Caki2 (cell line): ENCODE results near the gene SERBP1. TPM values are rescaled to one million over a fixed set of nuclear protein-coding genes. Genes with fewer than 3 reads are reported as not detected.
A peak's percentile ranks its signal among the peaks of the same experiment; 100 is the strongest.
"Not testable (repeated sequence)": the region's sequence is repeated elsewhere in the genome, so short reads cannot be mapped to it uniquely, and the experiment has no call there.

Source experiments
- DNase-seq: peaks from one replicate; pipeline ENCODE4 v3.0.0-alpha.2; 2015; ENCODE audit warnings: low read depth
- in situ Hi-C: cut with HindIII; loops from 2 replicates; pipeline ENCODE4 v1.10.0; 2016; ENCODE audit warnings: low sequenced_read_pairs, low pct_unique_long_range_greater_than_20kb, mixed read lengths
- total RNA-seq: library from RNA; depleted of rRNA; stranded (reverse); fragments of >200 nt; shearing (Covaris generic); gene quantifications from 2 replicates; pipeline ENCODE4 v1.2.3, GENCODE V29; 2014; ENCODE audit warnings: low replicate concordance

SERBP1 gene
- total RNA-seq, 1 experiment from 2014 or later = 196 TPM

DNA sequence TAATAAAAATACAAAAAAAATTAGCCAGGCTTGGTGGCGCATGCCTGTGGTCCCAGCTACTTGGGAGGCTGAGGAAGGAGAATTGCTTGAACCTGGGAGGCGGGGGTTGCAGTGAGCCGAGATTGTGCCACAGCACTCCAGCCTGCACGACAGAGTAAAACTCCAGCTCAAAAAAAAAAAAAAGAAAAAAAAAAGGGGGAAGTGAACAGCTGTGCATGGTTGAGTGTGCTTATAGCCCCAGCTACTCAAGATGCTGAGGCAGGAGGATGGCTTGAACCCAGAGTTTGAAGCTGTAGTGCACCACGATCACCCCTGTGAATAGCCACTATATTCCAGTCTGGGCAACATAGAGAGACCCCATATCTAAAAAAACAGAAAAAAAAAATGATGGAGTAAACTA lies 15.8 kb upstream of the SERBP1 start:
- DNase-seq, in situ Hi-C loops: not testable (repeated sequence)

DNA sequence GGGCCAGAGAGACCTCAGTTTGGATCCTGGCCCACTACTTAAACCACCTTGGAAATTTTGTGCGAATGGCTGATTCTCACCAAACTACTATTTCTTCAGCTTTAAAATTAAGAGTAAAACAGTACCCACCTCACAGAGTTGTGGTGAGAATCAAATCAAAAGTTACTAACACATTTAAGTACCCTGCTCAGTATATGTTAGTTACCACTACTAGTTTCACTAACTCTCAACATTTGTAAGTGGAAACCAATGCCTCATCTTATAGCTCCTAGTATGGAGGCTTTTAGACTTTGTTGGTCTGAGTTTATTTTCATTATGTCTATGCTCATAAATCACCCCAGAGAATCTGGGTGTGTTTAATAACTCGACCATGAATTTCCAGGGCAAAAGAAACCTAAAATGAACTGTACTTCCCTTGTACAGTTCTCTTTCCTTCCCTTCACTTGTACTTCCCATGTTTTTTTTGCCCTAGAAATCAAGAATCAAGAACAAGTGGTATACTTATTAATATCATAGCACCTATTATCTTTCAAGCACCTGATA lies 11.6 kb upstream of the SERBP1 start:
- in situ Hi-C loops = no loop called here

DNA sequence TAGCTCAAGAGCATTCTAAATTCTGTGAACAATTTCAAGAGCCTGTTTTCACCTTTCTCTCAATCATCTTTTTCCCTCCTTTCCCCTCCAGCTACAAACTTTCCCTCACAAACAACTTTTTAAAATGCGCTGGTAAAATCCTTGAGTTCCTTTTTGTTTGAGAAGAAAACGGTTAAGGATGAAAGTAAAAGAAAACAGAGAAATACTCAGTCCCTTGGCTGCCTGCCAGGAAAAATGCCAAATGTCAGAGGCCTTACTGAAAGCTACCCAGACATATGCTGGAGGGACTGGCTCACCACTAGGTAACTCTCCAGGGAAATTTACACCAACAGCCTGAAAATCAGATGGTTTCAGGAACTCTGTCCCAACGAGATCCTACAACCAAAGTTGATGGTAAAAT lies 11.0 kb upstream of the SERBP1 start:
- in situ Hi-C loops = no loop called here
- DNase-seq = peak; percentile 19

More for the DNA sequence above, 11.6 kb upstream of the SERBP1 start:
- no peak for DNase-seq

DNA sequence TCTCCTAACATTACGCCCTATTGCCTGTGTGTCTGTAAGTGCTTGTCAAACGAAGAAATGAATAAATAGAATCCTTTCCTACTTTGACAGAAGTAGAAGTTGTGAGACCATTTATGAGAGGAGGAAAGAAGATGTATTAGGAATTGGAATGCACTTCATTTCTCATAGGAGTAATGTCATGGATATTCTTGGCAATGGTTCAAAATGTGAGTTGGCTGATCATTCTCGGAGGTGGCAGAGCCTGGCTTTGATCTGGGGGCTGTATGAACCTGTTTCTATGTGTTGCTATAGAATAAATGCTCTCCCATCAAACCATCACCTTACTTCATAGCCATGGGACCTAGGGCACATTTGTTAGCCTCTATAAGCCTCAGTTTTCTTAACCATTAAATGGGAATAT lies 10.1 kb upstream of the SERBP1 start:
- in situ Hi-C loops = no loop called here

DNA sequence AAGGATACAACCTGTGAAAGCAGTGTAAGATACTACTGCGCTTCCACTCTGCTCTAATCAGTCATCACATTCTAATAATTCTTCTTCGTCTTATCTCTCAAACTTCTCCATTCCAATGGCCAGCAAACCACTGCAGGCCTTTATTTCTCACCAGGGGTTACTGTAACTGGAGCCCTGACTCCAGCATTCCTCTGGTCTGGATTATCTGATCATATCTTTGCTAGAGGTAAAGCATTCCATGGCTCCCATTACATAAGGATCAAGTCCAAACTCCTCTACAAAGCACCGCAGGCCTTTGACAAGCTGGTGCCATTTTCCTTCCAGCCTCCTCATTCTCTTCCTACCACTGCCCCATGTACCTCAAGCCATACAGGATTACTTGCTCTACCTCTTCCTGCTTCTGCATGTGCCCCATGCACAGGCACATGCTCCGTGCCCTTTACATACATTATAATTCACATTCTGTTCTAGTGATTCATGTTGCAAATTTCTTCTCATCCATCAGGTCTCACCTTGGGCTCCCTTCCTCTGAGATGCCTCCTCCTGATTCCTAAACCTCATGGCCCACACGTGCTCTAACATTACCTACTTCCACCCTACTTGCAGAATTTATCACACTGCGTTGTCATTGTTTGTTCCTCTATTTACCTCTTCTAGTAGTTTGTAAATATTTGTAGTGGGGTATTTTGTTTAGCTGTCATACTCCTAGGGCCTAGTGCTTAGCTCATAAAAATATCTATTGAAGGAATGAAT lies 9.3 kb upstream of the SERBP1 start:
- no peak for DNase-seq
- in situ Hi-C loops = no loop called here

More for the DNA sequence above, 10.1 kb upstream of the SERBP1 start:
- DNase-seq = no peak

DNA sequence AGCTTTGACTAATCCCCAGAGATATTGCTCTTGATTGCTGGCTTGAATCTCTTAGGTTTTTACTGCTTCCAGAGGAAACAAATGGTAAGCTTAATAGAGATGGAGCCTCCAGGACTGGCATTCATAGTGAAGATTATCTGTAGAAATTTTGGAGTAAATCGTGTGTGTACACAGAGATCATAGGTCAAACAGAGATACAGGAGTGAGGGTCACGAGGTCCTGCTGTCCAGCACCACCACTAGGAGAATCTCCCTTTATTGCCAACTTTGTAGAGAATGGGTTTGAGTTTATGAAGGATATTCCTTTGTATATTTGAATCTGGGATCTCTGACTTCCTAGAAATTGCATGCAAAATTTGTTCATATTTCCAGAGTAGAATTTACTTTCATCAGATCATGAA lies 7.8 kb upstream of the SERBP1 start:
- no peak for DNase-seq
- in situ Hi-C loops = no loop called here

DNA sequence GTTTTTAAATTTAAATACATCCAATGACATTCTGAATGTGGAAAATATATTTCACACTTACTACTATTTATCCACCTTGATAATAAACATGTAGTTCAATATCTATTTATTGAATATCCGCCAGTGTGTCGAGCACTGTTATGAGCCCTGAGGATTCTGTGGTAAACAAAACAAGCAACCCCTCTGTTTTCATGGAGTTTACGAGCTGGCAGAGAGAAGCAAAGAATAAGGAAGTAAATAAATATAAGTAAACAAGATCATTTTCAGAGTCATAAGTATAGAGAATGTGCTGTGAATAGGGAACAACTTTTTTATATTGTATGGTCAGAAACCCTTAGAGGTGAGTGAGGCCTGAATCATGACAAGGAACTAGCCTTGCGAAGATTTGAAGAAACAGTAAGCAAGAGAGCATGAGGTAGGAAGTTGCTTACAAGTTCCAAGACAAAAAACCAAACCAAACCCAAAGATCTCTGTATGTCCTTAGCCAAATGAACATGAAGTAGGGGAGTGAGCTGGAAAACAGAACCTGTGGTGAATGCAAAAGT lies 6.4 kb upstream of the SERBP1 start:
- no peak for DNase-seq
- in situ Hi-C loops = no loop called here

DNA sequence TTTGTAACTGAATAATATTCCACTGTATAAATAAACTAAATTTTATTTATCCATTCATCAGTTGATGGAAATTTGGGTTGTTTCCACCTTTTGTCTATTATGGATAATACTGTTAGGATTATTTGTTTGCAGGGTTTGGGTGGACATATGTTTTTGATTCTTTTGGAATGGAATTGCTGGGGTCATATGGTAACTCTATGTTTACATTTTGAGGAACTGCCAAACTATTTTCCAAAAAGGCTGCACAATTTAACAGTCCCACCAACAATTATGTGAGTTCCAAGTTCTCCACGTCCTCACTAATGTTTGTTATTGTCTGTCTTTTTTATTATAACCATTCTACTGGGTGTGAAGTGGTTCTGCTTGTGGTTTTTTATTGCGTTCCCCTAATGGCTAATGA lies 4.3 kb upstream of the SERBP1 start:
- no peak for DNase-seq
- in situ Hi-C loops = no loop called here

DNA sequence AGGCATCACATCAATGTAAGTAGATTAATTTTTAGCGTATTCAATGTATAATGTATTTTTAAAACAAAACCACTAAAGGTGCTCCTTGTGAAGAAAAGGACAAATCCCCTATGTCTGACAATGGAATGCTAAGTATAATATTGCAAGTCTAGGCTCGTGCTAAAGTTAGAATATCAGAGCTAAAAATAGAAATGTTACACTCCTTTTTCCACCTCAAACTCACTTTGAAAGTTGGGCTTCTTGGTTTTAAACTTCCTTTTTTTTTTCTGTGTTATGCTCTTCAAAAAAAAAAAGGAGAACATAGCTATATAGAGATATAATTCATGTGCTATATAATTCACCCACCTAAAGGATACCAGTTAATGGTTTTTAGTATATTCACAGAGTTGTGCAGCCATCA lies 3.6 kb upstream of the SERBP1 start:
- no peak for DNase-seq
- in situ Hi-C loops = no loop called here

DNA sequence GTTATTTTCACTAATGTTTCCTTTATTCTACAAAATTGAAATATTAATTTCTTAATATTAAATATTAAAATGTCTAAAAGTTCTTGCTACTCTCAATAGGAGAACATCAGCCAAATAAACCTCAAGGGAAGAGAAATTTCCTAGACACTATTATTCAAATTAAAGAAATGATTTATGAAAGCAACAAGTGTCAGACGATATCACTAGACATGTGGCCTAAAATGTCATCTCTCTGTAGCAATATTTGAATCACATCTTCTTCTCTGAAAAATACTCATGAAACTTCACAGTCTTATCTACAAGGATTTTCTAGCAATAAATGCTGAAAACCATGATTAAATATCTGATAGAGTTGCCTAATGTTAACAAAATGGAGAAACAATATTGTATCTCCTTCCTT lies 2.5 kb upstream of the SERBP1 start:
- DNase-seq = no peak
- in situ Hi-C loops = no loop called here

DNA sequence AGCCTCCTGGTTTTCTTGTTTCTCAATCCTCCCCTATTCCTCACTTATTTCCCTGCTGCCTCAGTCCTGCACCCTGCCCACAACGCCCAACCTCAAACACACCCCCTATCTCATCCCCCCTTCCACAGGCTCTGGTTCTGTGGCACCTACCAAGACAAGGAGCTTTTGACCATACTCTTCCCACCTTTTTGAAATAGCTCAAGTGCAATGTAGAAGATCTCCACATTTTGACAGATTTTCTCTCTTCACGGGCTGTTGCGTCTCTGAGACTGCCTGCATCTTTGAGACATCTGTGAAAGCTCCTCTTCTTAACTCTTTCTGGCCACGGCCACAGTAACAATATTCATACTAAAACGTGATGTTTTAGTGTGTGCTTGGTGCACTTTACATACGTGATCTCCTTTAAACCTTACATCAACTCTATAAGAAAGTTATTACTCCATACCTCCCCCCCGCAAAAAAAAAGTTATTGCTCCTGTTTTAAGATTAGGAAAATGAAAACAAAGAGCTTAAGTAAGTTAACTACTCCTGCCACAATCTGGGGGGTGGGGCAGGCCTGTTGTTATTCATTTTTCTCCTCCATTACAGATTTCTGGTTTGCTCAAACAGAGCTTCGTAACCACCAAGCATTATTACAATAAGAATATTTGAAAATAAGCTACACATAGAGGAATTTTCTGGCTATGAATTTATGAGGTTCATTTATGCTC lies 1.8 kb upstream of the SERBP1 start:
- in situ Hi-C loops = no loop called here
- no peak for DNase-seq

DNA sequence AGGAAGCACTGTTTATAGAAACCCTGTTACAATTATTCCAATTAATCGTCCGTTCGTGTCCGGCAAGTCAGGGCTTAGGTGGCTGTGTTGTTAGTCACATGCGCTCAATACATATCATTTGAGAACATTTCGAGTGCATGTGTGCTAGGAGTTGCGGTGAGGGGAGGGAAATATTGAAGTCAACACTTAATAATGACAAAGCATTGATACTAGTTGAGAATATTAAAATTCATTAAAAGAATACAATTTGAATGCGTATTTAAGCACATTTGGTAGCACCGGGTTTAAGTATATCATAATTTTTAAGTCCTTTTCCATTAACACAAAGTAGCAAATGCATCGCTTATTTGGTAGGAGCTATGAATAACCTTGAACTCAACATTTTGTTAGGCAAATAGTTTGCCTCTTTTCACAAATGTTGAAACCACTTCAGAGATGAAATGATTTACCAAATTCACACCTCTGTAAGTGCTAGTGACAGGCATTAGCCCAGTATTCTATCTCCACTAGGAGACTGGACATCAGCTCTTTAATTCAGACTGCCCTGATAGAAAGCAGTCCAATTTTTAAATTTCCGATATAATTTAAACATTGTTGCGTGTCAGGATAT lies 1.1 kb upstream of the SERBP1 start:
- DNase-seq = no peak
- in situ Hi-C loops = no loop called here

DNA sequence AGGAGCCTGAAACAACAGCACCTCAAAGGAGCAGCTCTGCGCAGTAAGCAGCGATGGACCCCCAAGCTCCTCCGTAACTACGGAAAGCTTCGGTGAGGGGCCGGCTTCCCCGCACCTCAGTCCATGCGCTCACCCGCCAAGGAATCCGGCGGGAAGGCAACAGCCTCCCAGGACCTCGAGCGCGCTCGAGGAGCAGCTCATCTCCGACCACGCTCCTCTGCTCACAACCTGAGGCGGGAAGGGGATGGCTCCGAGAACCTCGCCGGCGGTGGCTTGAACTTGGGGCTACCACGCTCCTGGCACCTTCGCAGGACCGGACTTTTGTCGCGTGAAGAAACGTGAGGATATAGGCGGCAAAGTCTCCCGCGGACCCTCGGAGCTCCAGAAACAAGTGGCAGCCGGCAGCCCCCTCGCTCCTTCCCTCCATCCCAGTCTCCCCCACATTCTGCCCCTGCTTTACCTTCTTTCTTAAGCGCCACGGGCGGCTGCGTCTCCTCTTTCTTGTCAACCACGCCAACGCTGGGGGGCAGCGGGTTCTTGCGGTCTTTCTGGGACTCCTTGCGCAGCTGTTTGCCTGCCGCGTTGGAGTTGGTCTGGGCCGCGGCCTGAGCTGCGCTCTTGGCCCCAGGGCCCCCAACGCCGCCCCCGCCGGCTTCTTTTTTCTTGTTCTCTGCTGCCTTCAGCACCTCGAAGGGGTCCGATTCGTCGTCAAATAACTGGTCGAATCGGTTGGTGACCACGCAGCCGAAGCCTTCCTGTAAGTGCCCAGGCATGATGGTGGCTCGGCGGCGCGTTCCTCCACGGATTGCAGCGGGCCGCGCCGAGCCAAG lies 459 bp downstream of the SERBP1 start:
- in situ Hi-C loops = no loop called here
- peak; percentile 21 for DNase-seq

DNA sequence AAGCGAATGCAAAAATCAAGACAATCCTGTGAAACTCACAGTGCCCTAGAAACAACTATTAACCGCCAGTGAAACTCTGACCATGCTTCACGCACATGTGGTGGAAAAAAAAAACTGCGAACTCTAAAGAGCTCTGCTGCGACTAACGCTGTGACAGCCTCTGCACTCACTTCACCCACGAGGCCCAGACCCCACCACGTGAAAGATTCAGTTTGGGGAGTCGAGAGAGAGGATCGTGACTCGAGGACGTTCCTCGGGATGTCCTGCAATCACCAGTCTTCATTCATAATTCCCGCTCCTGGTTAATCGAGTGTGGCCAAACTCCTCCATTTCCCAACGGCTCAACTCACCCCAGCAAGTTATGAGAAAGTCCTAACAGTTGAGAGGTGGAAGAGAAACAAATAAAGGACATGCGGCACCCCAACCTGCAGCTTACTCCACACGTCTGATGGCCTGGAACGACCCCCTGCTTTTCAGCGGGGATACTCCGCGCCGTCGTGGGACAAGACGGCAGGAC lies 1.1 kb downstream of the SERBP1 start:
- in situ Hi-C loops = no loop called here
- DNase-seq = peak; percentile 16

DNA sequence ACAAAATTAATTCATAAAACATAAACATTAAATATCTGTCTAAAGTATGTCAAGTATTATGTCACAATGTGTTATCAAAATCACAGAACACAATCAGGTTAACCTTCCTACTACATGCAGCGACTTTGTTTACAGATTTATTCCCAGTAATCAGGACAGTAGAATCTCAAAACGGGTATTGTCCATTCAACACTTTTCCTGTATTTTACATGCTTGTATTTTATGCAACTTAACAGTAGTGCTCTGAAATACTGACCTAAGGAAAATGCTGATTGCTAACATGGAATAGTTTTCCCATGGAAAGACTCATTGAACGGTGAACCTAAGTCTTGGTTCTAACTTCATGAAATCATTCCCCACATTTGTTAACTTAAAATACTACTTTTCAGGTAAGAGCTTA lies 2.3 kb downstream of the SERBP1 start:
- DNase-seq = no peak
- in situ Hi-C loops = no loop called here

DNA sequence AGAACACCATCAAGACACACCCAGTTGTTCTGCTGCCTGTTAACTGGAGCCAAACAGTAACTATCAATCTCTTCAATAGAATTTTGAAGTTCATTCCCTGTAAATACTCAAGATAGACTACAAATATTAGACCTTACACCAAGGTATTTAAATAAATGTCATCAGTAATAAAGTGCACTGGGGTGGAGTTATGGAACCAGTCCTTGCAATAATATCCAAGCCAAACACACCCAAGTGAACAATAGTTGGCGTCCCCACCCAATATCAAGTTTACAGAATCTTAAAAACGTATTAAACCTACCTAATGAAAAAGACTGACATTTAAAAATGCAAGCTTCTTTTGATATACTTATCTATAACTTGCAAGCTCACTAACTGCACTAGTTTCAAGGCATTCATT lies 2.7 kb downstream of the SERBP1 start:
- no peak for DNase-seq
- in situ Hi-C loops = no loop called here

DNA sequence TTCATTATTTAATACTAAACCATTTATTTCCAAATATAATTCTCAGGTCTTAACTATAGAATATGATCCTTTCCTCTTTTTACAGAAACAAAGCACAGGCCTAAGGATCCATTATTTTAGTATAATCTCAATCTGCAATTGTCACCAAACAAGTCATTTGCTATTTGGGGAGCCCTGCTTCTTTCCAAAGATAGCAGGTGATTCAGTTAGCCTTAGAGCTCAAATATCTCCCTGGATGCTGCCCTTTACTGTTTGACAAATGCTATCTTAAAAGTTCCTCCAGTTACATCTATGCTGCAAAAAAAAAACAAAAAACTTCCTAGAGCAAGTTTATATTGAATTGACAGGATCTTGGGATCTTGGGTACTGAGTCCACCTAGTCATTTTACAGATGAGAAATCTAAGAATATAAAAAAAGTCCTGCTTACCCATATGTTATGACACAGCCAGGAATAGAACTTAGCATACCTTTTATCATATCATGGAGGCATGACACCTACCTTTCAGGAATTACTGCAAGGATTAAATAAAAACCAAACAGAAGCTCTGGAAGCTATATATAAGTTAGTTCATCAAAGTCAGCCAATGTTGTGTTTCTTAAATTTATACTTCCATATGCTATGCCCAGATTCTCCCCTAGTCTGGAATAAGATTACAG lies 9.2 kb downstream of the SERBP1 start:
- in situ Hi-C loops = no loop called here
- no peak for DNase-seq
